ENCODE results near the gene RAMP3.
"Not testable (repeated sequence)": the region's sequence is repeated elsewhere in the genome, so short reads cannot be mapped to it uniquely, and the experiment has no call there.

RAMP3 gene

GRCh38 chr7:45157286-45157652, 322 bp upstream of the RAMP3 start:
- no peak for DNase-seq (ENCODE audit: low spot score)

DNA sequence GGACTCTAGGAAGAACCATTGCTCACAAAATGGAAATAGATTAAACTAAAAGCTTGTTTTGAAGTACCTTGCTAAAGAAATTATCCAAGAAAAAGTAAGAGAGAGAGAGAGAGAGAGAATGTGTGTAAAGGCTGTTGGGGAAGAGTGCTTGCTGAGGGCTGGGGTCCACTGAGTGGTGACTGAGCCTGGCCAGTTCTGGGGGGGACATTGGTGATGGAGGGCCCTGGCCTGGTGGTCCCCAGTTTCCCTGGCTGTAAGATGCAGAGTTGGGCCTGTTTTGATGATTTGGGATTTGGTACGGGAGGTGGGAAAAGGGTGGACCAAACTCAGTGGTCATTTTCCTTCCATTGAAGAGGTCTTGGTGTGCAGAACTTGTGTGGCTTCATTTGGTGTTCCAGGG, 880 bp downstream of the RAMP3 start:
- no peak for DNase-seq (ENCODE audit: low spot score)

DNA sequence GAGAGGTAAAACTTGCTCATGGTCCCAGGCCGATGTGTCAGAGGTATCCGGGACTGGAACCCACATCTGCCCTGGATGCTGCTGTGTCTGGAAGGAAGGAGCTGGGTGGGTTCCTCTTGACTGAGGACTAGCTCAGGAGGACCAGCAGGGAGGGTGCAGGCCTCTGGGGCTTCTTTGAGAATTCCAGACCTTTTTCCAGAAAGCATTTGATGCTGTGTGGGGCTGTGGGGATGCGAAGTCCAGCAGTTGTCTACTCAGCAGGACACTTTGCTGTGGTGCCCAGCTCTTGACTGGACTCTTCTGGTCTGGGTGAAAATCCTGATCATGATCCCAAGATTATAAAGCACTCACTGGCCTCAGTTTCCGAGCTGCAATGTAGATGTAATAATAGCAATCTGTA, 1.7 kb downstream of the RAMP3 start:
- no peak for DNase-seq (ENCODE audit: low spot score)

GRCh38 chr7:45160417-45160881, 2.9 kb downstream of the RAMP3 start:
- DNase-seq (ENCODE audit: low spot score), result no peak

GRCh38 chr7:45161138-45161537, 3.5 kb downstream of the RAMP3 start:
- DNase-seq (ENCODE audit: low spot score), result no peak

DNA sequence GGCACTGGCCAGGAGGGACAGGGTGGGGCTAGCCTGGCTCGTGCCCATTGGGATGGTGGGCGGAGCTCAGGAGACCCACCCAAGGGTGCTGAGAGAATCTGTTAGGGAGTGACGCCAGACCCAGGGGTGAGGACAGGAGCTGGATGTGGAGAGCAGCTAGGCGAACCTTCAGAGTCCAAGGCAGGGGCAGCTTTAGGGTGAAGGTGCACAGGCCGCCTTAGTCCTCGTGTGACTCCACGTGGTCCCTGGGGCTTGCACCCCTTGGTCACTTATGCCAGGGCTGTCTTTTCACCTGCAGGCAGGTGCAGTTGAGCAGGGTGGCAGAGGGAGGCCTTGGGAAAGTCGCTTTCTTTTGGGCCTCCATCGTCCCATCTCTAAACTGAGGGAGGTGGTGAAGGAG, 4.3 kb downstream of the RAMP3 start:
- DNase-seq (ENCODE audit: low spot score), result no peak

DNA sequence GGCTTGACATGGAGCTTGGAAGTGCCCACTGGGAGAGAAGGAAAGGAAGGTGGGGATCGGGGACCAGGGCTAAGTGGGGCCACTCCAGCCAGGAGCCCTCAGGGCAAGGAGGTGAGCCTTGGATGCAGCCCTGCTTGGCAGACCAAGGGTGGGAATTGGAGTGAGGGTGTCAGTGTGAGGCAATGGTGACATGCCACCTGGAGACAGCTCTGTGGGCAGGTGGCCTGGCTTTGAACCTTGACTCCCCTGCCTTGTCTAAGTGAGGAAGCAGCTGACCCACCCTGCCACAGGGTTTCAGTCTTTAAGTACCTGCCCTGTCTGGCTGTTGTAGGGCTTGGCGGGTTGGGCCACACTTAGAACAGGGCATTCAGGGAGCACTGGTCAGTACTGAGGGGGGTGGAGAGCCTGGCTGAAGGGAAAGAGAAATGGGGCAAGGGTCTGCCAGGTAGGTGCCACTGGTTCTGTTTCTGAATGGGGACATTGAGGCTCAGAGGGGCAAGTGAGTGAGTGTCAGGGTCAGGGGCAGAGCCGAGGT, 4.8 kb downstream of the RAMP3 start:
- DNase-seq (ENCODE audit: low spot score), result no peak

DNA sequence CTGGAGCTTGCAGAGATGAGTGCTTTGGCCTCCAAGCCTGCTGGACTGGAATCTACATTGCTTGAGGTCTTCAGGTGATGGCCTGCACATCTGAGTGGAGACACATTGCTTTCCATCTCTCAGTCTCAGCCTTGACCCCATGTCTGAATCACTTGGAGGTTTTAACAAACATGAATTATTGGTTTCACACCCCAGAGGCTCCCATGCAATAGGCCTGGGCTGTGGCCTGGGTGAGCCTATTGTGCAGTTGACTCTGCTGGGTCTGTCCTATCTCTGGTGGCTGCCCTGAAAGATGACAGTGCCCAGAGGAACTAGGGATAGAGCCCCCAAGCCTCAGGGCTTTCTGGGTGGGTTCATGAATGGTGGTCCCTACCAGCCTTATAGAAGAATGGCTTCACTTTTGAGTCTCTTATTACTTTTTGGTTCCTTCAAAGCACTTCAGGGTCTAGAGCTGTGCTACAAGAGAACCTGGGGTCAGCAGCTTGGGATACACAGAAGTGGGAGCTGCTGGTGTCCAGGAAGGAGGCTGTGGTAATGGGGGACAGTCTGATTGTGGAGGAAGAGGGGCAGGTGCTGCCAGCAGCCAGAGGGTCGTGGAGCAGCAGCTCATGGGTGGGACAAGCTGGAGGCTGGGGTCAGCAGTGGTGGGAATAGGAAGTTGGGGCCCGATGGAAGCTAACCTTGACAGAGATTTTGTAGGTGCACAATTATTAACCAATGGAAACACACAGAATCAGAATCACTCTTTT, 5.5 kb downstream of the RAMP3 start:
- no peak for DNase-seq (ENCODE audit: low spot score)

DNA sequence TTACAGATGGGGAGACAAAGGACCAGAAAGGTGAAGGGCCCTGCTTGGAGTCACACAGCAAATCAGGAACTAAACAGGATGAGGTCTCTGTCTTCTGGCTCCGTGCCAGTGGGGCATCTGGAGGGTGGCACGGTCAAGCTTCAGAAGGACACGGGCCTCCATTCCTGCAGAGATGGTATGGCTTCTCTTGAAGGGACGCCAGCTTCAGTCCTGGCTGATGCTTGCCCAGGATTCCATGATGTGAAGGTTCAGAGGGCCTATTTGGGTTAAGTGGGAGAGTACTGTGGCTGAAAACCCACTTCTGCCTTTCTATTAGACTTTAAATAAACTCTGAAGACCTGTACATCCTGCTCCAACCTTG, 6.1 kb downstream of the RAMP3 start:
- DNase-seq (ENCODE audit: low spot score), result no peak

DNA sequence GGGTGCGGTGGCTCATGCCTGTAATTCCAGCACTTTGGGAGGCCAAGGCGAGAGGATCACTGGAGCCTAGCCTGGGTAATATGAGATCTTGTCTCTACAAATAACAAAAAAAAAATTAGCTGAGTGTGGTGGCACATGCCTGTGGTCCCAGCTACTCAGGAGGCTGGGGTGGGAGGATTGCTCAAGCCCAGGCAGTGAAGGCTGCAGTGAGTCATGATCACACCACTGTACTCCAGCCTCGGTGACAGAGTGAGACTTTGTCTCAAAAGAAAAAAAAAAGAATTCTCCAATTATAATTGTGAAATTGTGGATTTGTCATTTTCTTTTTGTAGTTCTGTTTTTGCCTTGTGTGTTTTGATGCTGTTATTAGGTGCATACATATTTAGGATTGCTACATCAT, 6.7 kb downstream of the RAMP3 start:
- DNase-seq (ENCODE audit: low spot score), result not testable (repeated sequence)

GRCh38 chr7:45165857-45166256, 8.3 kb downstream of the RAMP3 start:
- DNase-seq (ENCODE audit: low spot score), result no peak

- no peak for DNase-seq (ENCODE audit: low spot score)
These were observed 14.4 kb downstream of the RAMP3 start for GRCh38 chr7:45171946-45172345.

GRCh38 chr7:45173596-45174327, 16.2 kb downstream of the RAMP3 start:
- DNase-seq (ENCODE audit: low spot score), result no peak

DNA sequence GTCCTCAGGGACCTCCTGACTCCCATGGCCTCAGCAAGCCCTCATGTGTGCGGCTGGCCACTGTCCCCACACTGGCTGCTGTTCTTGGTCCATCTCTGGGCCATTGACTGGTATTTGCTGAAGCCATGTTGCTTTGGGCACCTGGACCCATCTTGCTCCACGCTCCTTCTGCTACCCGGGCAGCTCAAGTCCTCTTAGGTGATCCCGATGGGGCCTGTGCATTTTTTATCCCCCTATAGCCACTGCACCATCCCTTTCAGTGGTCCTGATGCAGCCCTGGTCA, 16.7 kb downstream of the RAMP3 start:
- DNase-seq (ENCODE audit: low spot score), result no peak

GRCh38 chr7:45174966-45175765, 17.6 kb downstream of the RAMP3 start:
- no peak for DNase-seq (ENCODE audit: low spot score)

GRCh38 chr7:45176091-45176490, 18.5 kb downstream of the RAMP3 start:
- DNase-seq (ENCODE audit: low spot score), result no peak

DNA sequence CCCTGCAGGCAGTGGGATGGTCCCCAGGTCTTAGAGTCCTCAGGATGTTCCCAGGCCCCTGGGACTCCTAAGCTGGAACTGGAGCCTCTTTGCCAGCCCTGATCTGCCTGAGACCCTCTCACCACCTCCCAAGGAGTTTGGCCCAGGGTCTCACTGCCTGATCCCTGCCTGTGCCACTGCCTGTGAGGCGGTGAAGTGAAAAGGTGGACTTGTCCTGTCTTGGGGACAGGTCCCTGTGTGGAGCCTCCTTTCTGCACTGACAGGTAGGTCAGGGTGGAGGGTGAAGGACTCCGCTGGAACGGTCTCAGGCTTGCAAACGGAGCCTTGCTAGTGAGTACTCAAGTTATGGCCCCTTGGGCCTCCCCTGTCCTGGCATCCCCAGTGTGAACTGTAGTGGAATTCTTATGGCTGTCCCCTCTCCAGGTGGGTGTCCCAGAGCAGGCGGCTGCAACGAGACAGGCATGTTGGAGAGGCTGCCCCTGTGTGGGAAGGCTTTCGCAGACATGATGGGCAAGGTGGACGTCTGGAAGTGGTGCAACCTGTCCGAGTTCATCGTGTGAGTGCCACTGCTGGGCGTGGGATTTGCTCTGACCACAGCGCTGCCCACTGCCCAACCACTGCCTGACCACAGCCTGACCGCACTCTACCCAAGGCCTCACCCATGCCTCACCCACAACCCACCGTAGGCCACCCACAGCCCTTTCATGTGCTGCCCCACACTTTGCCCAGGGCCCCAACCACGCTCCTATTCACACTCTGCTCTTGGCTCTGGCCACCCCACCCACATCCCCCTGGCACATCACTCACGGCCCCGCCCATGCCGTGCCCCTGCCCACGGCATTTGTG, 19.5 kb downstream of the RAMP3 start:
- no peak for DNase-seq (ENCODE audit: low spot score)

- no peak for DNase-seq (ENCODE audit: low spot score)
These were observed 20.2 kb downstream of the RAMP3 start for GRCh38 chr7:45177801-45178200.

DNA sequence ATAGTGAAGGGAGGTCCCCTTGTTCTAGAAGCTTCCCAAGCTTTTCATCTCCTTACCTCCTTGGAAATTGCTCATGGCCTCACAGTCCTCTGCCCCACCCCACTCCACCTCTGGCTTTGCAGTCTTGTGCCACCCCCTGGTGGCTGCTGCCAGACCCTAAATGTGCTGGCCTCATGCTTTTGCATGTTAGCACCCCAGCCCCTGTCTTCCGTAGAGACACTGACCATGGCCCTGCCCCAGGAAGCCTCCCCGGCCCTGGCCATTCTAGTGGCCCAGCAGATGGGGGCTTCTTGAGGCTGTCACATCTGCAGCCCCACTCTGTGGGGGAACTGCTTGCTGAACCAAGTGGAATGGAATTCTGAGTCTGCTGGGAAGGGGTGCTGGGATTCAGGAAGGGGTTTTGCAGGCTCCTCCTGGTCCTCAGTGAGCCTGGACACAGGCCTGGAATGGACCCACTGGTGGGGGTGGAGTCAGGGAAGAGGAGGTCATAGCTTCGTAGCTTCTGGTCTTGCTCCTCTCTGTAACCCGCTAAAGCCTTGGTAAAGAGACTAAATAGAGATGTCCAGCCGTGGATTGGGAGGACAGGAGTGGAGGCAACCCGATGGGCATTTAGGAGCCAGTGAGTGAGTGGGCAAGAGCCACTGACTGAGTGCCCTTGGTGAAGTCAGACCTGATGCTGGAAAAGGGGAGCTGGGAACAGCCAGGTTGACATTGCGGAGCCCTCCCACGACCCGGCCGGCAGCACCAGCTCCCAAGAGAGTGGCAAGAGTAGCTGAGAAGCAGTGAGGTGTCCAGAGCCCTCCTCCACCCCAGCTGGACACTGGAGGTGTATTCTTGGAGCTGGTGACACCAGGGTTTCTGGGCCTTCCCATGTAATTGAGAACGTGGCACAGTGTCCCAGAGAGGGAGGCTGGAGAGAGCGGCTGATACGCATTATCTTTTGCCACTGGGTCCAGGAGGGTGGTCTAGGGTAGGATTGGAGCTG, 20.9 kb downstream of the RAMP3 start:
- DNase-seq (ENCODE audit: low spot score), result no peak

GRCh38 chr7:45179666-45180065, 22.1 kb downstream of the RAMP3 start:
- DNase-seq (ENCODE audit: low spot score), result no peak

Data from putamen (tissue), 1 donor.